Coronary artery (tissue), 2 donors: ENCODE data around the gene GNAL.

ENCODE experiments used
- DNase-seq: peaks from one replicate; pipeline ENCODE4 v3.0.0-alpha.2; 2017; ENCODE audit warnings: low spot score
- H3K27ac ChIP-seq, 2 donors: fragments of 200-600 bp; sonication (generic); one replicate each; pipeline ENCODE4 v1.5.1; 2016 to 2019
- H3K4me3 ChIP-seq: fragments of 200-600 bp; sonication (generic); 2 replicates; pipeline ENCODE4 v1.5.1; 2016; ENCODE audit warnings: mild to moderate bottlenecking, moderate library complexity
- CTCF ChIP-seq: fragments of 200-600 bp; sonication (generic); IDR thresholded peaks from one replicate; pipeline ENCODE4 v1.5.1; 2019; ENCODE audit warnings: antibody characterized with exemption

Gene GNAL

DNA sequence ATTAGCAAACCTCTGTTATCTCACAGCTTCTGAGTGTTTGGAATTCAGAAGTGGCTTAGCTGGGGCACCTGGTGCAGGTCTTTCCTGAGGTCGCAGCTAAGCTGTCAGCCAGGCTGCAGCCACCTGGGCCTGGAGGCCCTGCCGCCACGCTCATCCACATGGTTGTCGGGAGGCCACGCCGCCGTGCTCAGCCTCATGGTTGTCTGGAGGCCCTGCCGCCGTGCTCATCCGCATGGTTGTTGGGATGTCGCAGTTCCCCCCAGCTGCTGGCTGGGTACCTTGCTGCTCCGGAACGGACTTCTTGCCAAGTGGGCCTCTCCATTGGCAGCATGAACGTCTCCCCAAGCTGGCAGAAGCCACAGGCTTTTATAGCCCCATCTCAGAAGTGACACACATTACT, 243.3 kb downstream of the GNAL start:
- no peak for DNase-seq
- H3K4me3 ChIP-seq, result no peak overlapping the region
- H3K27ac ChIP-seq, result no peak overlapping the region
- TF ChIP-seq CTCF, result no peak
